Measurements from ENCODE around the gene SLCO3A1. TPM values are rescaled to one million over a fixed set of nuclear protein-coding genes. Genes with fewer than 3 reads are reported as not detected.
A peak's percentile ranks its signal among the peaks of the same experiment; 100 is the strongest.

SLCO3A1 gene
- total and polyA plus RNA-seq, 8 donors = 2.4 to 38.8 (median 7.7) TPM

- intact Hi-C loops (cut with DNase I; ENCODE audit: low total_unique reads) = no loop called here
- H3K27ac ChIP-seq = peak overlapping the region in 3 of 5 donors; percentile 85 to 89 (median 86)
- 66 to 79% (median 75%) methylated on average over 9 of the region's 9 CpGs for WGBS, 5 donors
- DNase-seq = no peak
- peaks cover 24 to 87% (median 42%) of the 10 kb centered on the region in 4 donors for H3K4me1 ChIP-seq
- no peak overlapping the region for H3K4me3 ChIP-seq
- TF ChIP-seq EP300 (IDR thresholded peaks at IDR 0.05) = no peak
- TF ChIP-seq CTCF (IDR thresholded peaks at IDR 0.05) = no peak
- no peak for TF ChIP-seq POLR2A (IDR thresholded peaks at IDR 0.05)
- no peak for TF ChIP-seq POLR2AphosphoS5 (IDR thresholded peaks at IDR 0.05)
- no peaks in the 10 kb centered on the region for H3K36me3 ChIP-seq
- H3K9me3 ChIP-seq = no peaks in the 10 kb centered on the region
- no peaks in the 10 kb centered on the region for H3K27me3 ChIP-seq
Measured at GRCh38 chr15:91864664-91865063, 11.2 kb downstream of the SLCO3A1 start.

GRCh38 chr15:91865486-91865885 lies 12.0 kb downstream of the SLCO3A1 start:
- WGBS, 5 donors = 74 to 87% (median 81%) methylated on average over 7 of the region's 7 CpGs
- Histone ChIP-seq H3K27ac (peak overlapping the region in 4 of 5 donors; percentile 21 to 89 (median 86)), H3K36me3 (no peaks in the 10 kb centered on the region), H3K4me3 (no peak overlapping the region), H3K9me3 (no peaks in the 10 kb centered on the region), H3K27me3 (no peaks in the 10 kb centered on the region), H3K4me1 (peaks cover 24 to 83% (median 42%) of the 10 kb centered on the region in 4 donors)
- no peak for DNase-seq
- TF ChIP-seq EP300 (IDR thresholded peaks at IDR 0.05) (no peak), POLR2AphosphoS5 (IDR thresholded peaks at IDR 0.05) (no peak), CTCF (IDR thresholded peaks at IDR 0.05) (no peak), POLR2A (IDR thresholded peaks at IDR 0.05) (no peak)
- intact Hi-C loops (cut with DNase I; ENCODE audit: low total_unique reads) = no loop called here

- TF ChIP-seq EP300 (IDR thresholded peaks at IDR 0.05) (no peak), POLR2AphosphoS5 (IDR thresholded peaks at IDR 0.05) (no peak), POLR2A (IDR thresholded peaks at IDR 0.05) (no peak), CTCF (IDR thresholded peaks at IDR 0.05) (no peak)
- Histone ChIP-seq H3K4me1 (peaks cover 24 to 79% (median 42%) of the 10 kb centered on the region in 4 donors), H3K36me3 (no peaks in the 10 kb centered on the region), H3K4me3 (no peak overlapping the region), H3K9me3 (no peaks in the 10 kb centered on the region), H3K27me3 (no peaks in the 10 kb centered on the region), H3K27ac (peak overlapping the region; percentile 30 to 89 (median 85))
- intact Hi-C loops (cut with DNase I; ENCODE audit: low total_unique reads) = no loop called here
- DNase-seq = no peak
- WGBS, 5 donors = 69 to 85% (median 81%) methylated on average over 5 of the region's 5 CpGs
Measured at GRCh38 chr15:91865950-91866349, 12.4 kb downstream of the SLCO3A1 start.

GRCh38 chr15:91866371-91866905 lies 12.9 kb downstream of the SLCO3A1 start:
- WGBS, 5 donors = 16 to 37% (median 28%) methylated on average over 6 of the region's 6 CpGs

More at GRCh38 chr15:91866371-91866905, 12.9 kb downstream of the SLCO3A1 start:
- H3K27me3 ChIP-seq = no peaks in the 10 kb centered on the region
- intact Hi-C loops (cut with DNase I; ENCODE audit: low total_unique reads) = no loop called here
- no peak overlapping the region for H3K4me3 ChIP-seq
- no peaks in the 10 kb centered on the region for H3K36me3 ChIP-seq
- no peaks in the 10 kb centered on the region for H3K9me3 ChIP-seq
- peak in 2 of 3 donors; percentile 12 to 48 for TF ChIP-seq POLR2AphosphoS5 (IDR thresholded peaks at IDR 0.05)
- no peak for TF ChIP-seq EP300 (IDR thresholded peaks at IDR 0.05)
- TF ChIP-seq POLR2A (IDR thresholded peaks at IDR 0.05) = no peak
- TF ChIP-seq CTCF (IDR thresholded peaks at IDR 0.05) = no peak
- peak in 1 of 2 donors; percentile 53 for DNase-seq
- peaks cover 24 to 77% (median 42%) of the 10 kb centered on the region in 4 donors for H3K4me1 ChIP-seq
- H3K27ac ChIP-seq = peak overlapping the region; percentile 63 to 89 (median 85)
